Measurements from ENCODE around the gene NTF3.

Gene NTF3

DNA sequence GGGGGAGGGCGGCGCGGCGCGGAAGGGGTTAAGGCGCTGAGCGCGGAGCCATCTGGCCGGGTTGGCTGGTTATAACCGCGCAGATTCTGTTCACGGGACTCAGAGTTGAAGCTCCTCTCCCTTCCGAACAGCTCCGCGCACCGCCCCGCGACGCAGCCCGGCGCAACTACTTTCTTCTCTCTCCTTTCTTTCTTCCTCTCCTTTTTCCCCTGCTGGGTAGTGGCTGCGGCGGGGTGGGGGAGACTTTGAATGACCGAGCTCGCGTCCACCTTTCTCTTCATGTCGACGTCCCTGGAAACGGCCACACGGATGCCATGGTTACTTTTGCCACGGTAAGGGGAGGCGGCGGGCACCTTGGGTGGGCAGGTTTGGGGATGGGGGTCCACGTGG is at the start of gene NTF3:
Gene NTF3, plus strand, starts transcription at position 98 of the 390 bp plus-strand sequence. Its CDS starts 217 bp downstream, at position 315.
- no peak for DNase-seq (ENCODE audit: low read depth)

- DNase-seq (ENCODE audit: low read depth) = no peak
These were observed 47.9 kb upstream of the NTF3 start for GRCh38 chr12:5384015-5384414.

DNA sequence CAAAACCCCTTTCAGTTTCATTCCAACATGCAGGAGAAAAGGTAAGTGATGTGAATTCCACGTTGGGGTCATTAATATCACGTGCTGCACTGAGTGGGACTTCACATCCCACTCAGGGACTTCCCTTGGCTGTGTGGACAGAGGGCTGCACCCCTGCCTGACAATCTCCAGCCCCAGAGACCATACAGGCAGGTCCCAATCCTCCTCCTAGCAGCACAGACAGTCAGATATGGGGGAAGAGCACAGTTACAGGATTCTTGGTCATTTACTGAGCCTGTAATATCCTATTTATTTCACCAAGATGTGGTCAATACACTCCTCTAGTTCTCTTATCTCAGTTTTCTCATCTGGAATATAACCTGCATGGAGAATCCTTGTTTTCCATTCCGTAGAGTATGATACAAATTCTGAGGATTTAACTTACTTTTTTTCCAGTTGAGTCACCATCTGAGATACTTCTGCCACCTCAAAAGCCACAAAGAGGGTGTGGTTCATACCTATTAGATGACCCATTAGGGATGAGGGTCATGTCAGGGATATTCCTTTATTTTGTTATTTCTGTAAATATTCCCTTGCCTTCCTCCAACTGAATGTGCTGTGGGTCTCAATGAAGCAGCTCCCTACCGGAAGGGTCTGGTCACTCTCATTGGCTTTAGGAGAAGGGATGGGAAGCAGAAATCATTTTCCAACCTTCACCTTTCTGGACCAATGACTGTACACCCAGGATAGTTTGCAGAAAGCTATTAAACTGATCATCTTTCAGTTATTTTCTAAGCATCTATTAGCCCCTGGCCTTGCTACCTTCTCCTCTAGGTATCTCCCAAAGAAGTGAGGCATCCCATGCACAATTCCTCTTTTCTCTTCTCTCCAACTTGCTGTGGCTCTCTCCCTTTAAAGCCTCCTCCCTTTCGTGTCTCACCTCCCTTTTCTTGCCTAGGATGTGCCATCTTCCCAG is 43.0 kb upstream of the NTF3 start:
- no peak for DNase-seq (ENCODE audit: low read depth)

GRCh38 chr12:5390174-5390799 is 41.6 kb upstream of the NTF3 start:
- no peak for DNase-seq (ENCODE audit: low read depth)

- no peak for DNase-seq (ENCODE audit: low read depth)
These were observed 40.3 kb upstream of the NTF3 start for GRCh38 chr12:5391653-5392052.

DNA sequence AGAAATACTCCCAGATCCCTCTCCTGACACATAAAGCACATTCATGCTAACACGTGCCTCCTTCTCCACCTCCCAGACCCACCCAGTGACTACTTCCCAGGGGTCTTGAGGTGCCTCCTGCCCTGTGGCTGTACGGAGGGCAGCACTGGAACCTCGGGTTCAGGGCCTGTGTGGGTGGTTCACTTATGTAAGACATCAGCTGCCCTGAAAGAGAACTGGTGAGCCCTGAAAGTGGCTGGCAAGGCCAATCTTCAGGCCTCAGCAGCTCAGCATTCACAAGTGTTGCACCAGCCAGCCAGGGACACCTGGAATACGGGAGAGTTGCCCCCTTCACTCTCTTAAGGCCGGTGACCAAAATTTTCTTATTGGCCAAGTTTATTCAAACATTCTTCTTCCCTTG is 38.9 kb upstream of the NTF3 start:
- no peak for DNase-seq (ENCODE audit: low read depth)

DNA sequence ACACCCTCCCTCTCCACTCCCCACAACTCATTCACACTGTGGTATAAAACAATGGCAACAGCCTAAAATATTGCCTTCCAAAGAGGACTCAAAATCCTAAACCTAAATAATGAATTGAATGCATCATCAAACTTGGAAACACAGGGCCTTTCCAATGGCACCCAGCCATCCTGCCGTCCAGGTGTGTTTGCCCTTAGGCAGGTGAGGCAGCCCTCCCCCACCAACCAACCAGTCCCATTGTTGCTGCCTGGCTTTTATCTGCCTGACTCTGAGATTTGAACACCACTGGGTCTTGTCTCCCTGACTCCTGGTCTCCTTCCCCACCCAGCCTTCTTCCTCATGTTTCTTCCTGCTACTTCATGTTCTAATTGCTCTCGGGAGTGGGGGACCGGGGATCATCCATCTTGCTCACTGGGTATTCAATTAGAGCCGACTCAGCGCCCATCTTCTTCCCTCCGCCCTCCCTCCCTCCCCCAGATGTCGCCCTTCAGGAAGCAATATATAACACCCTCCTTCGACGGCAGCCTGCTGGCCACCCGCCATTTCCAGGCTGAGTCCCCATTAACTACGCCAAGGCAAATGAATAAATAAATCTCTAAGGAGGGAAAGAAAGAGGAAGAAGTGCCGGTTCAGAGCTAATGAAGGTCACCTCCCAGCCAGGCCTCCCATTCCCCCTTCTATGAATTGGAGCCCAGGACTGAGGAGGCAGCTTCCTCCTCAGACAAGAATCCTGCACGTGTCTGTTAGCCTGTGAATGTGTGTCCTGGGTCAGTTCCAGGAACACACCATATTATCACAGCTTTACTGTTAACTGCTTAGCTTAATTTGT is 36.3 kb upstream of the NTF3 start:
- DNase-seq (ENCODE audit: low read depth) = no peak

DNA sequence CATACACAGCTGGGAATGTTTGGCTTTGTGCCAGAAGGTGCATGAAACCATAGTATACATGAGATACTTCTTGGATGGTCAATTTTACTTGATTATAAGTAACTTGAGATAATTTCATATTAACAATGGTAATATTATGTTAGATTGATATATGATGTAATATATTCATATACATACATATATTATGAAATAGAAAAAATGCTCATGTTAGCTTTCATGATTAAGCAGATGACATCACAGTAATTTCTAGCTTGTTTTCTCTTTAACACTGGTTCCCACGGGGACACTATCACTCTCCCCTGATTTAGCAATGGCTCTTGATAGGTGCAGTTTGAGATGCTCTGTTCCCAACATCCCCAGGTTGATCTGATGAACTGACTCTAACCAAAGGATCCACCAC is 35.4 kb upstream of the NTF3 start:
- no peak for DNase-seq (ENCODE audit: low read depth)

GRCh38 chr12:5399266-5399665 is 32.6 kb upstream of the NTF3 start:
- DNase-seq (ENCODE audit: low read depth) = no peak

DNA sequence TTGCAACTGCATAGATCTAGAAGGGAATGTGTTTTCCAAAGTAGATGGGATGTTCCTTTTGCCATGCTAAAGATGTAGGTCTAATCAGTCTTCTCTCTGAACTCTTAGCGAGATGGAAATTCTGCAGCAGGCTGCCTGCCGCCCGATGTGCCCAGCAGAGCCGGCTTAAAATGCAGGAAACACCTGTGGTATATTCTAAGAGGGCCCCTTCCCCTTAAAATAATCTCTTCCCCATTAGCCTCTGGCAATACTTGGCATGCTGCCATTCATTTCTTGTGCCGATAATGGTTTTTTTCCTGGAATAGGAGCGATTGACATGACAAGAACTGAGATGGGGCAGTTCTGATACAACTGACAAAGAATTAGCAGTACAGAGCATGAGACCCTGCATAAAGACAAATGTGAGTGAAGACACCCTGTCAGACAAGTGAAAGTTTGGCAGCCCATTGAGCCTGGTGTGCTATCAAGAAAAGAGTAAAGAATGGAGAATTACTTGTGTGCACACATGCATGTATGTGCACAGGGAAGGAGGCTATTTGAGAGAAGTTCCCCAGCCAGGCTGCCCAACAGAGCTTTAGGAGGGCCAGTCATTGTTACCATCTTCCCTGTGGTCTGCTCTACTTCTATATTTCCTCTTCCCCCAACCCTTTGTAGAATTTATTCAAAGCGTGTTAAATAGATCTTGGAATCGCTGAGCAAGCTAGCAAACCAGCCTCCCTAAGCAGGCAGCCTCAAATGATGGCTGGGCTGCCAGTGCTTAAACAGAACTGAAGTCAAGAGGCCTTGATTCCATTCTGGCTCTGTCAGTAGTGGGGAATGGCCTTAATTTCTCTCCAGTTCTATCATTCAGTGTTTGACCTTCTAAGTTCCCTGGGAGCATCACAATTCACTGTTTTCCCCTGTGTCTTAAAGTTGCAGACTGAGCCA is 29.6 kb upstream of the NTF3 start:
- no peak for DNase-seq (ENCODE audit: low read depth)

- no peak for DNase-seq (ENCODE audit: low read depth)
These were observed 28.5 kb upstream of the NTF3 start for GRCh38 chr12:5403411-5403810.

DNA sequence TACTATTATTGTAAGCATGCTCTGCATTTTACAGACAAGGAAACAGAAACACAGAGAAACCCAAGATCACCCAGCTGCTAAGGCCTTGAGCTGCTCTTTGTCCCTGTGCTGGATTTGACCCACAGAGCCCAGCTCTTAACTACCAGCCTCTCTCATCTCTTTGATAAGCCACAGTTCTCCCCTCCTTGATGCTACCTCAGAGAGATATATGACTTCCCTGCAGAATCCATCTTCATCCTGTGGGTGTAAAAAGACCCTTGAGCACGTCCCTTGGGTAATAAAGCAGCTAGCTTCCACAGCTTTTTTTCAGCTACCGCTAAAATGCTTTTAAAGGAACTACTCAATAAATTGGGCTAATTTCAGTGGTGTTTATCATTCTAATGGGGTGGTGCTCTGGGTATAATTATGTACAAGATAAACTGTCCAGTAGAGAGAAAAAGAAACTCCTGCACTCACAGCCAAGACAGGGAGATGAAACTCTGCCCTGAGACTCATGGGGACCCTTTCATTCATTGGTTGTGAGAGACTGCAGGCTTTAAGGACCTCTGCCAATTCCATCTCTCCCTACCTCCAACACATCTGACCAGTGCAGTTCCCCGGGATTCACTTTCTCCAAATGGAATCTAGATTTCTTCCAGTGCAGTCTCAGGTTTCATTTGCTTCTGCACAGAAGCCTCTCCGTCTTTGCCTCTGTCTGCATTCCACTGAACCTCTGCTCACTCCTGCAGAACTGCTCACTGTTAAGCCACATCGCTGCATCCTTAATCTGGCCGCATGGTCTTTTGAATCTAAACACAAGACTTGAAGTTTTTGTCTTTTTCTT is 24.7 kb upstream of the NTF3 start:
- no peak for DNase-seq (ENCODE audit: low read depth)

GRCh38 chr12:5409619-5410018 is 22.3 kb upstream of the NTF3 start:
- no peak for DNase-seq (ENCODE audit: low read depth)

GRCh38 chr12:5416571-5416970 is 15.3 kb upstream of the NTF3 start:
- DNase-seq (ENCODE audit: low read depth) = no peak

DNA sequence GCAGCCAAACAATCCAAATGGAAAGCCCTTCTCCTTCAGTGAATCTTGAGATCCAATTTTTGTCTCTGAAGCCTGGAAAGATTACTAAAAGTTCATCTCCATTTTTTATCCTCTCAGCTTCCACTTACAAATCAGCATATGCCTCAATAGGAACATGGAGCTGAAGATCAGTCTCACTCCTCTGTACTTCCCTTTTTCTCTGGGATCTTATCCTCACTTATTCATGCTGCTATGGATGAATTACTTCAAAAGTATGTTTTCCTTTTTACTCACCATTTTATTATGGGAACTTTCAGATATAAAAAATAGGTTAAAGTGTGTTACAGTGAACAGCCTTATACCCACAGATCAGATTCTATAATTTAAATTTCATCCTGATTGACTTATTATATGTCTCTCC is 14.4 kb upstream of the NTF3 start:
- peak; percentile 37 for DNase-seq (ENCODE audit: low read depth)

DNA sequence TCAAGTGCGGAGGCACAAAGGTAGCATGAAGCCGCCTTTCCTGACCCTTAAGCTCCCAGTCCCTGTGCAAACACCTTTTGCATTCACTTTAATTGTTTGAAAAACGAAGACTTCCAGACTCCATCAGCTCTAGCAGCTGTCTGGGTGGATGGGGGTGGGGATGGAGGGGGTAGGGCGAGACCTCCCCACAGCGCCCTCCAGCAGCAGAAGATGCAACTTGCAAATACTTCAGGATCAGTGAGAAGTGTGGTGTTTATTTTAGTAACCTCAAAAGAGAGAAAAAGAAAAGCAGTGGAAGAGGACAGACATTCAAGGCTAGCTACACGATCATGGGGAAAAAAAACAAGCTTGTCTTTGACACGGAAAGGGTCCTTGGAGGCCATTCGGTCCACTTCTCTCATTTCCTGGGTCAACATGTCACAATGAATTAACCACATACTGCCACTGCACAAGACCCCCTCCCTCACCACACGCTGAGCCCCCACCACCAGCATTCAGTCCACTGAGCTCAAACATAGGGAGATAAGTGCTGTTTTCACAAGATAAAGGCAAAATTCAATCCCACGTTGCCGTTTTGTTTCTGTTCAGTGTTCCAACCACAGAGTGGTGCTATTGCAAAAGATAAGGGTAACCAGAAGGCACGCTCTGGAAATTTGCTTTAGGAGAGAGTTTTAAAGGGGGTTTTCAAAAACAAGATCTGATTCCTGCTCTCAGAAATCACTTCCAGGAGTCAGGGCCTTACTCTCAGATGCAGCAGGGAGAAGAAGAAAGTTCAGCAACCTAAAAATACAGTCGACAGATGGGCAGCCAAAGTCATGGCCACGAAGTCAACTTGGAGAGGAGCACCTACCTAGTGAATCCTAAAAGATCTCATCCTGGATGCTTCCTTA is 3.3 kb upstream of the NTF3 start:
- no peak for DNase-seq (ENCODE audit: low read depth)

GRCh38 chr12:5429741-5430557 is 2.0 kb upstream of the NTF3 start:
- DNase-seq (ENCODE audit: low read depth) = no peak

All from stromal cell of bone marrow (primary cell).